Neural progenitor cell (in vitro differentiated cells): Measurements from ENCODE around the gene EPHB1. TPM values are rescaled to one million over a fixed set of nuclear protein-coding genes. Genes with fewer than 3 reads are reported as not detected.

ENCODE experiments used
- DNase-seq: peaks from one replicate; pipeline ENCODE4 v3.0.0-alpha.2; 2016; ENCODE audit warnings: low spot score
- H2AFZ ChIP-seq: fragments of 200-600 bp; sonication (generic); replicated peaks from 2 replicates; pipeline ENCODE4 v1.6.1; 2016; ENCODE audit warnings: antibody characterized with exemption
- H3F3A ChIP-seq: fragments of 200-600 bp; sonication (generic); 2 replicates; pipeline ENCODE4 v1.6.1; 2016; ENCODE audit warnings: antibody characterized with exemption, low read depth
- H3K27ac ChIP-seq: fragments of 200-600 bp; sonication (generic); 2 replicates; pipeline ENCODE4 v1.5.1; 2016; ENCODE audit warnings: mild to moderate bottlenecking
- H3K27me3 ChIP-seq: fragments of 200-600 bp; sonication (generic); 2 replicates; pipeline ENCODE4 v1.6.1; 2016; ENCODE audit warnings: mild to moderate bottlenecking, moderate library complexity
- H3K36me3 ChIP-seq: fragments of 200-600 bp; sonication (generic); 2 replicates; pipeline ENCODE4 v1.5.1; 2016
- H3K4me1 ChIP-seq: fragments of 200-600 bp; sonication (generic); 2 replicates; pipeline ENCODE4 v1.6.1; 2016; ENCODE audit warnings: mixed run types
- H3K4me2 ChIP-seq: fragments of 200-600 bp; sonication (generic); 2 replicates; pipeline ENCODE4 v1.6.1; 2016
- H3K4me3 ChIP-seq: fragments of 200-600 bp; sonication (generic); 2 replicates; pipeline ENCODE4 v1.5.1; 2016
- H3K79me2 ChIP-seq: fragments of 200-600 bp; sonication (generic); 2 replicates; pipeline ENCODE4 v1.6.1; 2016; ENCODE audit warnings: low read depth
- H3K9ac ChIP-seq: fragments of 200-600 bp; sonication (generic); 2 replicates; pipeline ENCODE4 v1.6.1; 2016
- H3K9me3 ChIP-seq: fragments of 200-600 bp; sonication (generic); 2 replicates; pipeline ENCODE4 v1.5.1; 2016; ENCODE audit warnings: low read depth
- H4K20me1 ChIP-seq: fragments of 200-600 bp; sonication (generic); 2 replicates; pipeline ENCODE4 v1.6.1; 2016; ENCODE audit warnings: low read depth
- H3K27ac Mint-ChIP-seq: 3 replicates; pipeline ENCODE4 v1.8.0; 2021; ENCODE audit warnings: mixed read lengths
- H3K27me3 Mint-ChIP-seq: 2 replicates; pipeline ENCODE4 v1.8.0; 2022; ENCODE audit warnings: low read depth, mild to moderate bottlenecking, inconsistent platforms, moderate library complexity, mixed read lengths; ENCODE audit not compliant: insufficient read depth
- H3K36me3 Mint-ChIP-seq: 3 replicates; pipeline ENCODE4 v1.8.0; 2021; ENCODE audit warnings: mixed read lengths
- H3K4me1 Mint-ChIP-seq: 3 replicates; pipeline ENCODE4 v1.8.0; 2021; ENCODE audit warnings: mixed read lengths
- H3K4me3 Mint-ChIP-seq: 3 replicates; pipeline ENCODE4 v1.8.0; 2021; ENCODE audit warnings: mild to moderate bottlenecking, moderate library complexity, mixed read lengths
- H3K9me3 Mint-ChIP-seq: 3 replicates; pipeline ENCODE4 v1.8.0; 2020; ENCODE audit warnings: mixed read lengths
- EZH2 ChIP-seq: fragments of 200-600 bp; sonication (generic); IDR thresholded peaks from 2 replicates; pipeline ENCODE4 v1.6.1; 2017; ENCODE audit warnings: antibody characterized with exemption, mild to moderate bottlenecking, moderate library complexity
- EZH2phosphoT487 ChIP-seq: fragments of 200-600 bp; sonication (generic); IDR thresholded peaks from 2 replicates; pipeline ENCODE4 v1.6.1; 2017; ENCODE audit warnings: antibody characterized with exemption
- total RNA-seq: library from RNA; depleted of rRNA; stranded (reverse); fragments of >200 nt; gene quantifications from 2 replicates; pipeline ENCODE4 v1.2.3, GENCODE V29; 2015; ENCODE audit warnings: low replicate concordance
- TF ChIP-seq, protein P1 (sequence below): fragments of 200-600 bp; sonication (generic); IDR thresholded peaks from 2 replicates; pipeline ENCODE4 v1.5.1; 2017; ENCODE audit warnings: antibody characterized with exemption, mild to moderate bottlenecking

Gene EPHB1
- total RNA-seq, 1 donor from 2014 or later = 9.1 TPM

DNA sequence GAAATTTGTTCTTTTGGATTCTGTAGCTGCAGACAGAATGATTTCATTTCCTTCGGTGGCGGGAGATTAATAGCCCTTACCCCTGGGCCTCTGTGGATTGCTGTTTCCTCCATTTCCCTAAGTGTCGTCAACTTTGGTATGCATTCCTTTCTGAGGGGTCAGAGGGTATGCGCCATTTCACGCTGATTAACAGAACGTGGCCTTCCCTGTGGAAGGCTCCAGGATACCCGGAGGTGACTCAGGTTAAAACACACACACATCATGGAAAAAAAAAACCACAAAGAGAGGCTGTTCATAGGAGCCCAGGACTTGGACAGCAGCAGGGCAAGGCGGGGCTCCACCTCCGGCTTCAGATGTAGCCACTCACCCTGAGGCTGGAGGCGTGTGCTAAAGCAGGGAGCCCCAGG is 51.9 kb downstream of the EPHB1 start:
- H3K4me2 ChIP-seq = no peak overlapping the region
- H4K20me1 ChIP-seq = peaks cover 5% of the 10 kb centered on the region
- Mint-ChIP-seq H3K36me3 (peaks cover 2% of the 10 kb centered on the region), H3K4me1 (peaks cover 20% of the 10 kb centered on the region), H3K4me3 (no peak overlapping the region), H3K9me3 (peaks cover 23% of the 10 kb centered on the region), H3K27me3 (peaks cover 6% of the 10 kb centered on the region), H3K27ac (no peak overlapping the region)
- no peaks in the 10 kb centered on the region for H3K4me1 ChIP-seq
- H3K9ac ChIP-seq = no peak overlapping the region
- H2AFZ ChIP-seq = no peak overlapping the region
- peaks cover 5% of the 10 kb centered on the region for H3K9me3 ChIP-seq
- no peak for TF ChIP-seq EZH2phosphoT487
- TF ChIP-seq EZH2 = no peak
- peak; percentile 9 for DNase-seq
- H3K4me3 ChIP-seq = no peak overlapping the region
- H3K27ac ChIP-seq = no peak overlapping the region
- H3K79me2 ChIP-seq = no peaks in the 10 kb centered on the region
- no peaks in the 10 kb centered on the region for H3F3A ChIP-seq
- no peaks in the 10 kb centered on the region for H3K27me3 ChIP-seq
- H3K36me3 ChIP-seq = no peaks in the 10 kb centered on the region

GRCh38 chr3:134847349-134847748 is 52.3 kb downstream of the EPHB1 start:
- H3F3A ChIP-seq = no peaks in the 10 kb centered on the region
- Mint-ChIP-seq H3K27me3 (peaks cover 6% of the 10 kb centered on the region), H3K4me1 (peaks cover 20% of the 10 kb centered on the region), H3K27ac (no peak overlapping the region), H3K4me3 (no peak overlapping the region), H3K36me3 (peaks cover 2% of the 10 kb centered on the region), H3K9me3 (peaks cover 22% of the 10 kb centered on the region)
- no peak overlapping the region for H3K9ac ChIP-seq
- DNase-seq = no peak
- H3K27ac ChIP-seq = no peak overlapping the region
- no peak overlapping the region for H3K4me2 ChIP-seq
- no peaks in the 10 kb centered on the region for H3K4me1 ChIP-seq
- no peaks in the 10 kb centered on the region for H3K27me3 ChIP-seq
- no peak overlapping the region for H2AFZ ChIP-seq
- no peak overlapping the region for H3K4me3 ChIP-seq
- no peaks in the 10 kb centered on the region for H3K79me2 ChIP-seq
- no peak for TF ChIP-seq EZH2
- TF ChIP-seq, protein P1, sequence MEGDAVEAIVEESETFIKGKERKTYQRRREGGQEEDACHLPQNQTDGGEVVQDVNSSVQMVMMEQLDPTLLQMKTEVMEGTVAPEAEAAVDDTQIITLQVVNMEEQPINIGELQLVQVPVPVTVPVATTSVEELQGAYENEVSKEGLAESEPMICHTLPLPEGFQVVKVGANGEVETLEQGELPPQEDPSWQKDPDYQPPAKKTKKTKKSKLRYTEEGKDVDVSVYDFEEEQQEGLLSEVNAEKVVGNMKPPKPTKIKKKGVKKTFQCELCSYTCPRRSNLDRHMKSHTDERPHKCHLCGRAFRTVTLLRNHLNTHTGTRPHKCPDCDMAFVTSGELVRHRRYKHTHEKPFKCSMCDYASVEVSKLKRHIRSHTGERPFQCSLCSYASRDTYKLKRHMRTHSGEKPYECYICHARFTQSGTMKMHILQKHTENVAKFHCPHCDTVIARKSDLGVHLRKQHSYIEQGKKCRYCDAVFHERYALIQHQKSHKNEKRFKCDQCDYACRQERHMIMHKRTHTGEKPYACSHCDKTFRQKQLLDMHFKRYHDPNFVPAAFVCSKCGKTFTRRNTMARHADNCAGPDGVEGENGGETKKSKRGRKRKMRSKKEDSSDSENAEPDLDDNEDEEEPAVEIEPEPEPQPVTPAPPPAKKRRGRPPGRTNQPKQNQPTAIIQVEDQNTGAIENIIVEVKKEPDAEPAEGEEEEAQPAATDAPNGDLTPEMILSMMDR = no peak
- TF ChIP-seq EZH2phosphoT487 = no peak
- no peaks in the 10 kb centered on the region for H3K36me3 ChIP-seq
- peaks cover 5% of the 10 kb centered on the region for H3K9me3 ChIP-seq
- peaks cover 5% of the 10 kb centered on the region for H4K20me1 ChIP-seq

DNA sequence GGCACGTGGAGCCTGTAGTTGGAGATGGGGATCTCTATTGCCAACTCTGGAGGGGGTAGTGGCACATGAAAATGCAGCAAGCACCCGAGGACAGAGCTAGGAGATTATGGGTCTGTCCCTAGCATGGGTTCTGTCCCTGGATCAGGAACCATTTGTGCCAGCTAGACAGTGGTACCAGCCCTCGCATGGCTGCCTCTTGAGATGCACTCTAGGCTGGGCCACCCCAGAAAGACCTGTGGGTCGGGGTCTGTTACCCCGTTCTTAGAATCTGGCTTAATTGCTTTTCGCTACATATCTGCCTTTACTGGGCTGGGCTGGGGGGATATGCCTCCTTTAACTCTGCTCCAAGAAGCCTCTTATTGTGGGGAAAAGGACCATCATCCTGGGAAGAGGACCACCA is 54.5 kb downstream of the EPHB1 start:
- Histone ChIP-seq H3K9ac (no peak overlapping the region), H3K4me1 (no peaks in the 10 kb centered on the region), H3K79me2 (no peaks in the 10 kb centered on the region), H3K27me3 (no peaks in the 10 kb centered on the region), H3F3A (no peaks in the 10 kb centered on the region), H3K4me2 (no peak overlapping the region), H4K20me1 (peaks cover 5% of the 10 kb centered on the region), H3K9me3 (no peaks in the 10 kb centered on the region), H3K27ac (no peak overlapping the region), H3K36me3 (no peaks in the 10 kb centered on the region), H2AFZ (no peak overlapping the region), H3K4me3 (no peak overlapping the region)
- Mint-ChIP-seq H3K4me1 (peaks cover 25% of the 10 kb centered on the region), H3K36me3 (no peaks in the 10 kb centered on the region), H3K4me3 (no peak overlapping the region), H3K27me3 (peaks cover 6% of the 10 kb centered on the region), H3K27ac (no peak overlapping the region), H3K9me3 (peaks cover 5% of the 10 kb centered on the region)
- no peak for TF ChIP-seq EZH2
- TF ChIP-seq, protein P1 = no peak
- TF ChIP-seq EZH2phosphoT487 = no peak
- no peak for DNase-seq

GRCh38 chr3:134850761-134851160 is 55.7 kb downstream of the EPHB1 start:
- Histone ChIP-seq H3K4me1 (no peaks in the 10 kb centered on the region), H3K27ac (no peak overlapping the region), H3F3A (no peaks in the 10 kb centered on the region), H3K4me2 (no peak overlapping the region), H4K20me1 (peaks cover 5% of the 10 kb centered on the region), H3K4me3 (no peak overlapping the region), H3K9me3 (no peaks in the 10 kb centered on the region), H3K36me3 (no peaks in the 10 kb centered on the region), H2AFZ (no peak overlapping the region), H3K9ac (no peak overlapping the region), H3K27me3 (no peaks in the 10 kb centered on the region), H3K79me2 (no peaks in the 10 kb centered on the region)
- Mint-ChIP-seq H3K9me3 (peaks cover 2% of the 10 kb centered on the region), H3K36me3 (no peaks in the 10 kb centered on the region), H3K27me3 (peaks cover 6% of the 10 kb centered on the region), H3K27ac (no peak overlapping the region), H3K4me3 (no peak overlapping the region), H3K4me1 (peaks cover 23% of the 10 kb centered on the region)
- TF ChIP-seq, protein P1 = no peak
- no peak for TF ChIP-seq EZH2
- TF ChIP-seq EZH2phosphoT487 = no peak
- no peak for DNase-seq
